ENCODE data around the gene MSTO1.
"Not testable (repeated sequence)": the region's sequence is repeated elsewhere in the genome, so short reads cannot be mapped to it uniquely, and the experiment has no call there.

Gene MSTO1

DNA sequence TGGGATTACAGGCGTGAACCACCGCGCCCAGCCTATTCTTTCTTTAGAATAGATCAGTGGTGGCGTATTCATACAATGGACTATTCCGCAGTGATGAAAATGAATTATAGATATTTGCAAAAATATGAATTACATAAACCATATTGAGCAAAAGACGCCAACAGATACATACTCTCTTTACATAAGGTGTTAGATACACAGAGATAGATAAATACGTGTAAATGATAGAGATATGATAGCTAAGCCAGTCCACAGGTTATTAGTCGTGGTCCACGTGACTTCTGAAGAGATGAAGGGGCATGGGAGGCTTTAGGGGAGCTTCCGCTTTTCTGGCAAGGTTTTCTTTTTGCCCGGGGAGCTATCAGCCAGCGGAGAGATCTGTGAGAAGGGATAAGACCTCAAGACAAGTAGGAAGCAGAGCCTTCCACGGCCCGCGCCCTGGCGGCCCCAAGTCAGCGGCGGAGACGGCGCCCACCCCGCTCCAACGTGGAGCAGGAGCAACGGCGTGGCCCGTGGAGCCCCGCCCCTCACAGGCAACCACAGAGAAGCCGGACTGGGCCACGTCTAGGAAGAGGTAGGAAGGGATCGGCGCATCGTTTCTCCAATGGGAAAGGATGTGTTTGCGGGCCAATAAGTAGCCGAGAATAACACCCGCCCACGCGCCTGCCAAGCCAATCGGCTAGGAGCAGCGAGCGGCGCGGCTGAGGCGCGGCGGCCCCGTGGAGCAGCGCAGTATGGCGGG lies at the start of gene MSTO1:
Gene MSTO1 (plus strand): TSS at position 704 of the 742 bp plus-strand sequence. CDS start 31 bp downstream, at position 735.
- peak; percentile 93 for DNase-seq

DNA sequence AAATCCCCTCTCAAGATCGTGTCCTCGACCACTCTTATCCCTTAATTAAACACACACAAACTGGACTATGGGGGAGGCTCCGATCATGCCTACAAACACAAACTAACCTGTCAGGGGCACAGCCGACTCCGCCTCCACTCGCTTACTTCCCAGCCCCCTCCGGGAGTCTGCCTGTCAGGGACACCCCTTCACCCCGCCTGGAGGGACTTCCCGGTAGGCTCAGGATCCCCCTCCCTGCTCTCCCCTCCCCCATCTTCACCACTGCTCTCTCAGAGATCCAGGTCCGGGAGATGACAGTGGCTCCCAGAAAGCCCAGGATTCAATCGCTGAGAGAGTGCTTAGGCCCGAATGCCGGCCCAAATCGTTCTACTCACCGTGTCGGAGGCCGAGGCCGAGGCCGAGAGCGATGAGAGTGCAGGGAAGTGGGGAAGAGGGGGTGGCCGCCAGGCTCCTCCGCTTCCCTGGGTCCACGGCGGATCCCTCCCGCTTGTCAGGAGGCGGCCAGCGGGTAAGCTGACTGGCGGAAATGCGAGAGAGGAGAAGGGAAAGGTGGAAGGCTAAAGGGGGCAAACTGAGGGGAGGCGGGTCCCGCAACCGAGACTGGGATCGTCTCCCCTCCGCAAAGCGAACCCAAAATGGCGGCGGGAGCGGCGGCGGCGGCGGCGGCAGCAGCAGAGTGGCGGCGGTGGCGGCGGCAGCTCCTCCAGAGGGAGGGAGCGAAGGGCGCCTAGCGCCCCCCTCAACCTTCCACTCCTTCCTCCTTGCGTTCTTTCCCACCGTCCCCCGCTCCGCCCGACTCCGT lies 48.0 kb upstream of the MSTO1 start:
- peak; percentile 53 to 58 for DNase-seq

DNA sequence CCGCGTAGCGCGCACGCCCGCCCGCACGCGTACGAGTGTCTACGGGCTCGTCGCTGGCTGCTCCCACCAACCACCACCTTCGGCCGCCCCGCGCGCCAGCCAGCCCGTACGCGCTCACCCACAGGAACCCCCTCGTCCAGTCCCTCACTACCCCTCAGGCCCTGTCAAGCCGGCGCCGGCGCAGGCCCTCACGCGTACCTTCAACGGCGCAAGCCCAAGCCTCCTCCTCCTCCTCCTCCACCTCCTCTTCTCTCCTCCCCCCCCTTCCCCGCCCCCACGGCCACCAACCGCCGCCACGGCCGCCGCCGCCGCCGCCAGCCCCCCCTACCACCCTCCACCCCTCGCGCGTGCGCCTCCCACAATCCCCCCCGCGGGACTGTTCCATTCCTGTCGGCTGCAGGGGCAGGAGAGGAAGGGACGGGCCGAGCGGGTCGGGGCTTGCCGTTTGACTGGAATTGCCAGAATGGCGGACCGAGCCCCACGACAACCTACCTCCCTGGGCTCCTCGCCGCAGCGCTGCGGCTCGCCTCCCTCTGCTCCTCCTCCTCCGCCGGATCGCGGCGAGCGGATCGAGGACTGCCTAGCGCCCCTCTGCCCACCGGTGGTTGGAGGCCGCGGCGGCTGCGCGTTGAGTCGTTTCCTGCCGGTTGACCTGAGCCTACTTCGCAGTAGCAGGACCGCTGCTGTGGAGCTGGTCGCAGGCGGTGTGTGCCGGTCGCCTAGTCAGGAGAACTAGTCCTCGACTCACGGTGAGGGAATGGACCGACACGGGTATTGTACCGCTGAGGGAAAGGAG lies 47.2 kb upstream of the MSTO1 start, which contains the start of gene ASH1L:
Gene ASH1L (minus strand): TSS at position 223 of the 796 bp plus-strand sequence. CDS start 41,284 bp downstream, outside the sequence.
- peak; percentile 91 to 94 for DNase-seq

DNA sequence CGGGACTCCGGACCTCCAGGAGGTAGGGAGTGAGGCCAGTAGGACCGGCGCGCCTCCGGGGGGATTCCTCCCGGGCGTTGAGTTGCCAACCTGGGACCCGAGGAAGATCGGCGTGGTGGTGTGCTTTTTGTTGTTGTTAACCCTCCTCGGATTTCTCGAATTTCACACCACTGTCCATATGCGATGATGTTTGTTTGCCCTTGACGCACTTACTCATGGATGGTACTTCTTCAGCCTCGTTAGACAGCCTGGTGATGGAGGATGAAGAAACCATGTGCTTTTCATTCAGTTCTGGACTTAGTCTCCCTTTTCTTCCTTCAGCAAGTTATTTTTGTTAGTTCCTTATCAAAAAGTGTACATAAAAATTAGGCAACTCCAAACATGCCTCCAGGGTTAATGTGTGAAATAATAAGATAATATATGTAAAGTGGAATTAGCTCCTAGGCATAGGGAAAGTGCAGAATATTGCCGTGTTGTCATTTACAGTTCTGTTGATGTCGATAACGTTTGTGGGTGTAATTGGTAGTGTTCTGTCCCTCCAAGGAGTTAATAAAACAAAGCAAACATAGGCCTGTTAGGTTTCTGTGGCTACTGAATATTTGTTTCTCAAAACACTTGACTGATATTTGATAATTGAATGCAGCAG lies 46.5 kb upstream of the MSTO1 start:
- peak in 1 of 2 donors; percentile 23 for DNase-seq

GRCh38 chr1:155569988-155570592 lies 39.9 kb upstream of the MSTO1 start:
- no peak for DNase-seq

DNA sequence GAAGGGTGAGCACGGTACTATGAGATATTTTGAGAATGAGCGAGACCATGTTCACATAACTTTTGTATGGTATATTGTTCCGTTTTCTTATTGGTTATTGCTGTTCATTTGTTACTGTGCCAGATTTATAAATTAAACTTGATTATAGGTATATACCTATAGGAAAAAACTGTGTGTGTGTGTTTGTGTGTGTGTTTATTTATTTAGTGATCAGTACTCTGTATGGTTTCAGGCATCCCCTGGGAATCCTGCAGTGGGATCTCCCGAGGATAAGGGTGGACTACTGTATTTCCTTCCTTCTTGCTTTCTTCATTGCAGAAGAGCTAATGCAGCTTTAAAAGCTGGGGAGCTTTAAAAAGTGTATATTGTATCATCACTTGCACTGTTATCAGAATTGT lies 39.4 kb upstream of the MSTO1 start:
- no peak for DNase-seq

DNA sequence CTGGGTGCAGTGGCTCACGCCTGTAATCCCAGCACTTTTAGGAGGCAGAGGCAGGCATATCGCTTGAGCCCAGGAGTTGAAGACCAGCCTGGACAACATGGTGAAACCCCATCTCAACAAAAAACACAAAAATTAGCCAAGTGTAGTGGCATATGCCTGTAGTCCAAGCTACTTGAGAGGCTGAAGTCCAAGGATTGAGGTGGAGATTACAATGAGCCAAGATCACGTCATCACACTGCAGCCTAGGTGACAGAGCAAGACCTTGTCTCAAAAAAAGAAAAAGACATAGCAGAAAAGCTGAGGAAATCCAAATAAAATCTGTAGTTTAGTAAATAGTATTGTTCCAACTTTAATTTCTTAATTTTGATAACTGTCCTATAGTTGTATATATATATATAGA lies 35.9 kb upstream of the MSTO1 start:
- no peak for DNase-seq

GRCh38 chr1:155575608-155576007 lies 34.4 kb upstream of the MSTO1 start:
- DNase-seq = not testable (repeated sequence)

DNA sequence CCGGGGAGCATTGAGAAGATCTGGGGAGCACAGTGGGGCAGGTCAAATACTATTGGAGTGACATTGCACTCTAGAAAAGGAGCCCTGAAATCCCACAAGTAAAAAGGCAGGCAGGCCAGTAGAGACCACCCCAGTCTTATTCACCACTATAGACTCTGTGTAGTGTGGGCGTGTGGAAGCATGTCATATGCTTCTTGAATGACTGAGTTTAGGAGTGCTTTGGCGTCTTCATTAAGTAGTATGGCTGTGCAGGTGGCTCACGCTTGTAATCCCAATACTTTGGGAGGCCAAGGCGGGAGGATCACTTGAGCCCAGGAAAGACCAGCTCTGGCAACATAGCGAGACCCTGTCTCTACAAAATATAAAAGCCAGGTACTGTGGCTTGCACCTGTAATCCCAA lies 26.2 kb upstream of the MSTO1 start:
- DNase-seq = not testable (repeated sequence)

DNA sequence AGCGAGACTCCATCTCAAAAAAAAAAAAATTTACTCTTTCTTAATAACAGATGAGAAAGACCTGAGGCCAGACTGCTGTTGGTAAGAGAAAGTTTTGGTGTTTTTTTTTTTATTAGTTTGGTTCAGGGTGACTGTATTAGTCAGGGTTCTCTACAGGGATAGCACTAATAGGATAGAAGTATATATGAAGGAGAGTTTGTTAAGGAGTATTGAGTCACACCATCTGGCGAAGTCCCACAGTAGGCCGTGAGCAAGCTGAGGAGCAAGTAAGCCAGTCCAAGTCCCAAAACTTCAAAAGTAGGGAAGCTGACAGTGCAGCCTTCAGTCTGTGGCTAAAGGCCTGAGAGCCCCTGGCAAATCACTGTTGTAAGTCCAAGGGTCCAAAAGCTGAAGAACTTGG lies 20.7 kb upstream of the MSTO1 start:
- DNase-seq = not testable (repeated sequence)

DNA sequence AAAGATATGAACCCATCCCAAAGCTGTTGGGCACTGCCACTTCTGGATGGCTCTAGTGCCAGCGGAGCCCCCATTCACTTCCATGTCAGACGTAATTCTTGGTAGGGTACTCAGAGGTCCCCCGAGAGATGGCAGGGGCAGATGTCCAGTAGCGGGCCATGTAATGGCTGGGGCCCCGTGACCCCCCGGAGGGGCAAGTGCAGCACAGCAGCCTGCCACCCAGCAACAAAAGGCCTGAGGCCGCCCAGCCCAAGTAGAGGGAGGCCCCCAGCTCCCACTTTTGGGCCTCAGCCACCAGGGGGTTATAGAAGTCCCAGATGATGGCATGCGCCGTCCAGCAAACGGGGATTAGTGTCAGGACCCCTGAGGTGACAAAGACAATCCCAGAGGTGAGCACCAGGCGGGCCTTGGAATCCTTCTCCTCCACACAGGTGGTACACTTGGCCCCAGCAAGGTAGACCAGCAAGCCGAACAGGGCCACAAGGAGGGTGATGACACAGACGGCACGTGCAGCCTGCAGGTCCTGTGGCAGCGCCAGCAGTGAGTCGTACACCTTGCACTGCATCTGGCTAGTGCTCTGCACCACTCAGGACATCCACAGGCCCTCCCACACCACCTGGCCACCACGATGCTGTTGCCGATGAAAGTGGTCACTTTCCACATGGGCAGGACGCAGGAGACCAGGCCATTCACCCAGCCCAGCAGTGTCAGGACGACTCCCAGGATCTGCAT lies 19.3 kb upstream of the MSTO1 start:
- DNase-seq = not testable (repeated sequence)

- DNase-seq = peak; percentile 39 to 75
Measured at GRCh38 chr1:155591770-155592169, 18.2 kb upstream of the MSTO1 start.

GRCh38 chr1:155595877-155596474 lies 14.0 kb upstream of the MSTO1 start:
- DNase-seq = not testable (repeated sequence)

- DNase-seq = no peak
Measured at GRCh38 chr1:155596864-155597263, 13.2 kb upstream of the MSTO1 start.

DNA sequence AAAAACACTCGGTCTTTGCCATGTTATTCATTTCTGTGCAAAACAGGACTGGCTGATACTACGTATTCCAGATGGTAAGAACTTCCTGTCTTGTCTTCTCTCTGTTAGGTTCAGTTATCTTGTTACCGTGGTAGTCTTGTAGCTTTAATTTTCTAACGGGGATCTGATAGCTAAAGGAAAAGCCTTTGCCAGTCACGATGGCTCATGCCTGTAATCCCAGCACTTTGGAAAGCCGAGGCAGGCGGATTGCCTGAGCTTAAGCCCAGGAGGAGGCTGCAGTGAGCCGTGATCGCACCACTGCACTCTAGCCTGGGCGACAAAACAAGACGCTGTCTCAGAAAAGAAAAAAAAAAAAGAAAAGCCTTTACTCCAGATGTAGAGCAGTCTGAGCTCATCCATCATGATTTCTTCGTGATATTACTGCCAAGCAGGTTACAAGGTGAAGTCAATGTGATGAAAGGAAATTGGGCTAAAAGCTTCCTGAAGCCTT lies 11.1 kb upstream of the MSTO1 start:
- DNase-seq = no peak

DNA sequence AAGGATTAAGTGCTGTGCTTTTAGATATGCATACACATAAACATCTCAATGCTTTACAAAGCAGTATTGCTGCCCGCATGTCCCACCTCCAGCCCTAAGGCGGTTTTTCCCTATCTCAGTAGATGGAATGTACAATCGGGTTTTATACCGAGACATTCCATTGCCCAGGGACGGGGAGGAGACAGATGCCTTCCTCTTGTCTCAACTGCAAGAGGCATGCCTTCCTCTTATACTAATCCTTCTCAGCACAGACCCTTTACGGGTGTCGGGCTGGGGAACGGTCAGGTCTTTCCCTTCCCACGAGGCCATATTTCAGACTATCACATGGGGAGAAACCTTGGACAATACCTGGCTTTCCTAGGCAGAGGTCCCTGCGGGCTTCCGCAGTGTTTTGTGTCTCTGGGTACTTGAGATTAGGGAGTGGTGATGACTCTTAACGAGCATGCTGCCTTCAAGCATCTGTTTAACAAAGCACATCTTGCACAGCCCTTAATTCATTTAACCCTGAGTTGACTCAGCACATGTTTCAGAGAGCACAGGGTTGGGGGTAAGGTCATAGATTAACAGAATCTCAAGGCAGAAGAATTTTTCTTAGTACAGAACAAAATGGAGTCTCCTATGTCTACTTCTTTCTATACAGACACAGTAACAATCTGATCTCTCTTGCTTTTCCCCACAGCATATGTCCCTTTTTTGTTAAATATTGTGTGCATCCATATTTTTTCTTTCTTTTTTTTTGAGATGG lies 10.0 kb upstream of the MSTO1 start:
- not testable (repeated sequence) for DNase-seq

DNA sequence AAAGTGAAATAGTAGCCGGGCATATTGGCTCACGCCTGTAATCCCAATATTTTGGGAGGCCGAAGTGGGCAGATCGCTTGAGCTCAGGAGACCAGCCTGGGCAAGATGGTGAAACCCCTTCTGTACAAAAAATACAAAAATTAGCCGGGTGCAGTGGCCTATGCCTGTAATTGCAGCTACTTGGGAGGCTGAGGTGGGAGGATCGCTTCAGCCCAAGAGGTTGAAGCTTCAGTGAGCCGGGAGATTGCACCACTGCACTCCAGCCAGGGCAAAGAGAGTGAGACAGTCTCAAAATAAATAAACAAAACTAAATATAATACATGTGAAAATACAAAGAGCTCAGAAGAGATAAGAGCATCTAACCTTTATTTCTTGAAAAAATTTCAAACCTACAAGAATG lies 2.3 kb upstream of the MSTO1 start:
- no peak for DNase-seq

- DNase-seq = no peak
Measured at GRCh38 chr1:155608888-155609225, 1.2 kb upstream of the MSTO1 start.

DNA sequence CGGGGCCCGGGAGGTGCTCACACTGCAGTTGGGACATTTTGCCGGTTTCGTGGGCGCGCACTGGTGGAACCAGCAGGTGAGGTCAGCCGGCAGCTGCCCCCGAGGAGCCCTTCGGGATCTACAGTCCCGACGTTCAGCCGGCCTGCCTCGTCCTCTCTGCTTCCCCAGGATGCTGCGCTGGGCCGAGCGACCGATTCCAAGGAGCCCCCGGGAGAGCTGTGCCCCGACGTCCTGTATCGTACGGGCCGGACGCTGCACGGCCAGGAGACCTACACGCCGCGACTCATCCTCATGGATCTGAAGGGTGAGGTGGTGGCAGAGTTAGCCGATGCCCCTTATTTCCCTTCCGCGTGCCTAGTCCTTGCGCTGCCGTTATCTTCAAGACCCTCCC lies 234 bp downstream of the MSTO1 start:
- not testable (repeated sequence) for DNase-seq

- DNase-seq = not testable (repeated sequence)
Measured at GRCh38 chr1:155613226-155613625, 3.2 kb downstream of the MSTO1 start.
